PFSK-1 (cell line): ENCODE measurements around the gene KLK10.

Experiments used
- FOXP2 ChIP-seq: optimal IDR thresholded peaks from 2 replicates; pipeline ENCODE3; 2011; ENCODE audit warnings: borderline replicate concordance, control low read depth, inconsistent platforms; ENCODE audit not compliant: insufficient read depth; ENCODE audit errors: extremely low read length, extremely low read depth
- POLR2AphosphoS5 ChIP-seq: IDR thresholded peaks from 2 replicates; pipeline ENCODE4 v1.6.1; 2012; ENCODE audit warnings: low read depth, mild to moderate bottlenecking, control low read depth, low read length, moderate library complexity
- SIN3A ChIP-seq: IDR thresholded peaks from 2 replicates; pipeline ENCODE4 v1.6.1; 2012; ENCODE audit warnings: mild to moderate bottlenecking, low read length, moderate library complexity, borderline replicate concordance; ENCODE audit not compliant: insufficient read depth
- TAF1 ChIP-seq: IDR thresholded peaks from 2 replicates; pipeline ENCODE4 v1.6.1; 2012; ENCODE audit warnings: low read length, control low read depth, borderline replicate concordance; ENCODE audit not compliant: insufficient read depth
- TF ChIP-seq, protein P1 (sequence below), 2 experiments: IDR thresholded peaks; 2 replicates each; pipeline versions ENCODE4 v1.6.1 to v1.8.0; 2011 to 2012; ENCODE audit warnings: low read depth in 2 of 2, low read length in 2 of 2, control low read depth in 1 of 2, inconsistent platforms in 1 of 2, mild to moderate bottlenecking in 1 of 2, moderate library complexity in 1 of 2; ENCODE audit not compliant: insufficient read depth in 1 of 2

KLK10 gene

GRCh38 chr19:50982186-50982585 lies 37.3 kb downstream of the KLK10 start:
- TF ChIP-seq POLR2AphosphoS5 (no peak), SIN3A (no peak), FOXP2 (no peak), TAF1 (no peak)
- TF ChIP-seq, protein P1, sequence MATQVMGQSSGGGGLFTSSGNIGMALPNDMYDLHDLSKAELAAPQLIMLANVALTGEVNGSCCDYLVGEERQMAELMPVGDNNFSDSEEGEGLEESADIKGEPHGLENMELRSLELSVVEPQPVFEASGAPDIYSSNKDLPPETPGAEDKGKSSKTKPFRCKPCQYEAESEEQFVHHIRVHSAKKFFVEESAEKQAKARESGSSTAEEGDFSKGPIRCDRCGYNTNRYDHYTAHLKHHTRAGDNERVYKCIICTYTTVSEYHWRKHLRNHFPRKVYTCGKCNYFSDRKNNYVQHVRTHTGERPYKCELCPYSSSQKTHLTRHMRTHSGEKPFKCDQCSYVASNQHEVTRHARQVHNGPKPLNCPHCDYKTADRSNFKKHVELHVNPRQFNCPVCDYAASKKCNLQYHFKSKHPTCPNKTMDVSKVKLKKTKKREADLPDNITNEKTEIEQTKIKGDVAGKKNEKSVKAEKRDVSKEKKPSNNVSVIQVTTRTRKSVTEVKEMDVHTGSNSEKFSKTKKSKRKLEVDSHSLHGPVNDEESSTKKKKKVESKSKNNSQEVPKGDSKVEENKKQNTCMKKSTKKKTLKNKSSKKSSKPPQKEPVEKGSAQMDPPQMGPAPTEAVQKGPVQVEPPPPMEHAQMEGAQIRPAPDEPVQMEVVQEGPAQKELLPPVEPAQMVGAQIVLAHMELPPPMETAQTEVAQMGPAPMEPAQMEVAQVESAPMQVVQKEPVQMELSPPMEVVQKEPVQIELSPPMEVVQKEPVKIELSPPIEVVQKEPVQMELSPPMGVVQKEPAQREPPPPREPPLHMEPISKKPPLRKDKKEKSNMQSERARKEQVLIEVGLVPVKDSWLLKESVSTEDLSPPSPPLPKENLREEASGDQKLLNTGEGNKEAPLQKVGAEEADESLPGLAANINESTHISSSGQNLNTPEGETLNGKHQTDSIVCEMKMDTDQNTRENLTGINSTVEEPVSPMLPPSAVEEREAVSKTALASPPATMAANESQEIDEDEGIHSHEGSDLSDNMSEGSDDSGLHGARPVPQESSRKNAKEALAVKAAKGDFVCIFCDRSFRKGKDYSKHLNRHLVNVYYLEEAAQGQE (IDR thresholded peaks at IDR 0.05; ENCODE audit: insufficient read depth in 1 of 2, low read depth in 2 of 2, low read length in 2 of 2): no peak

DNA sequence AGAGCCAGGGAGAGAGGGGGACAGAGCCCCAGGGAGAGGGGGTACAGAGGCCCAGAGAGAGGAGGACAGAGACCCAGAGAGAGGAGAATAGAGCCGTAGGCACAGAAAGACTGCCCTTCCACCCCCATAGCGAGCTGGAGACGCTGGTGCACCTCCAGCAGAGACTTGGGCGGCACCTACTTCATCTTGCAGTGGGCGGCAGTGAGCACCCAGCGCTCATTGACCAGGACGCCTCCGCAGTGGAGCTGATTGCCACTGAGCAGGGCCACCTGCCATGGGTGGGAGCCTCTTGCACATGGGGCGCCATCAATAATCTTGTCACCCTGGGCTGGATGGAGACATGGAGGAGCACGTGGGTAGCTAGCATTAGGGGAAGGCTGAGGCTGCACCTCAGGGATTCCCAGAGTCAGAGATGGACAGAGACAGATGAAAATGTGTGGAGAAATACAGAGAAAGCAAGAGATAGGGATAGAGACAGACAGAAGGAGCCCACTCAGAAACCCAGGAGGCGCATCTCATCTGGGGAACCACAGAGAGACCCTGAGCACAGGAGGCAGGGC lies 37.8 kb downstream of the KLK10 start:
- TF ChIP-seq SIN3A: no peak
- no peak for TF ChIP-seq FOXP2
- no peak for TF ChIP-seq POLR2AphosphoS5
- TF ChIP-seq, protein P1 (IDR thresholded peaks at IDR 0.05; ENCODE audit: insufficient read depth in 1 of 2, low read depth in 2 of 2, low read length in 2 of 2): no peak
- TF ChIP-seq TAF1: no peak

- TF ChIP-seq, protein P1 (IDR thresholded peaks at IDR 0.05; ENCODE audit: insufficient read depth in 1 of 2, low read depth in 2 of 2, low read length in 2 of 2): no peak
- TF ChIP-seq POLR2AphosphoS5 (no peak), FOXP2 (no peak), TAF1 (no peak), SIN3A (no peak)
Observed at GRCh38 chr19:50980208-50980607, 39.3 kb downstream of the KLK10 start.

GRCh38 chr19:50979758-50980157 lies 39.8 kb downstream of the KLK10 start:
- TF ChIP-seq FOXP2 (no peak), POLR2AphosphoS5 (no peak), TAF1 (no peak)
- TF ChIP-seq, protein P1 (IDR thresholded peaks at IDR 0.05; ENCODE audit: insufficient read depth in 1 of 2, low read depth in 2 of 2, low read length in 2 of 2): no peak
